WERI-Rb-1 (cell line): ENCODE measurements around the gene TMEM255B.

ENCODE experiments used
- DNase-seq: peaks from one replicate; pipeline ENCODE4 v3.0.0-alpha.2; 2020
- H3K27ac ChIP-seq: fragments of 250-450 bp; sonication (Bioruptor Pico); 2 replicates; pipeline ENCODE4 v1.5.1; 2020; ENCODE audit warnings: mild to moderate bottlenecking, moderate library complexity
- H3K27me3 ChIP-seq: fragments of 250-450 bp; sonication (Bioruptor Pico); 2 replicates; pipeline ENCODE4 v1.5.1; 2021; ENCODE audit warnings: mild to moderate bottlenecking, low read depth, moderate library complexity; ENCODE audit not compliant: insufficient read depth, severe bottlenecking
- H3K36me3 ChIP-seq: fragments of 250-450 bp; sonication (Bioruptor Pico); 2 replicates; pipeline ENCODE4 v1.5.1; 2020; ENCODE audit warnings: mild to moderate bottlenecking, moderate library complexity
- H3K4me3 ChIP-seq: 2 replicates; pipeline ENCODE4 v1.5.1; 2011; ENCODE audit warnings: low read depth, mild to moderate bottlenecking, control low read depth, low read length
- H3K9me3 ChIP-seq: fragments of 250-450 bp; sonication (Bioruptor Pico); 2 replicates; pipeline ENCODE4 v1.5.1; 2021; ENCODE audit warnings: mild to moderate bottlenecking, moderate library complexity; ENCODE audit not compliant: severe bottlenecking
- TF ChIP-seq, protein P1 (sequence below): IDR thresholded peaks from 2 replicates; pipeline ENCODE4 v1.5.1; 2011; ENCODE audit warnings: low read depth, mild to moderate bottlenecking, control low read depth, inconsistent platforms, low read length

The TMEM255B gene

DNA sequence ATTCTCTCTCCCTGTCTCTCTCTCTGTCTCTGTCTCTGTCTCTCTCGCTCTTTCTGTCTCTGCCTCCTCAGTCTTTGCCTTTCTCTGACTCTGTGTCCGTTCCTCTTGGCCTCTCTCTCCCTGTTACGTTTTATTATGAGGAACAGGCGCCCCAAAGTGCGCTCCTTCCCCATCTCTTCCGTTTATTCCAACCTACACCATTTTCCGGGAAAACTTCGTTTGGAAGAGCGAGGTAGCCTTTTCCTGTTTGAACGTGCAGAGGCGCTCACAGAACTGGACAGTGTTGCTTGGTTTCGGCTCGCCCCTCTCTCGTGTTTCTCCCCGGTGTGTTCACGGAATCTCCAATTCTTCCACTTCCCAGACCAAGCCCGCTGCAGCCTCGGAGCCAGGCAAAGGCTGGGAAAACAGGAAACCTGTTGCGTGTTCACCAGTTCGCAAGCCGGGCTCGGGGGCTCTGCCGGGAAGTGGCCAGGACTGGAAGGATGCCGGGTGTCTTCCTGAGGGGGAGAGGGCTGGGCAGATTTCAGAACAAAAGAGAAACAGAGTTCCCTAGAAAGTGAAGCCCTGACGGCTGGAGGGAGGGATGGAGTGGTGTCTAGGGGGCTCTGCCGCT, 605 bp downstream of the TMEM255B start:
- Histone ChIP-seq H3K9me3 (no peaks in the 10 kb centered on the region), H3K27ac (no peak overlapping the region), H3K27me3 (peaks cover 28% of the 10 kb centered on the region), H3K4me3 (peak overlapping the region; percentile 71), H3K36me3 (no peaks in the 10 kb centered on the region)
- TF ChIP-seq, protein P1, sequence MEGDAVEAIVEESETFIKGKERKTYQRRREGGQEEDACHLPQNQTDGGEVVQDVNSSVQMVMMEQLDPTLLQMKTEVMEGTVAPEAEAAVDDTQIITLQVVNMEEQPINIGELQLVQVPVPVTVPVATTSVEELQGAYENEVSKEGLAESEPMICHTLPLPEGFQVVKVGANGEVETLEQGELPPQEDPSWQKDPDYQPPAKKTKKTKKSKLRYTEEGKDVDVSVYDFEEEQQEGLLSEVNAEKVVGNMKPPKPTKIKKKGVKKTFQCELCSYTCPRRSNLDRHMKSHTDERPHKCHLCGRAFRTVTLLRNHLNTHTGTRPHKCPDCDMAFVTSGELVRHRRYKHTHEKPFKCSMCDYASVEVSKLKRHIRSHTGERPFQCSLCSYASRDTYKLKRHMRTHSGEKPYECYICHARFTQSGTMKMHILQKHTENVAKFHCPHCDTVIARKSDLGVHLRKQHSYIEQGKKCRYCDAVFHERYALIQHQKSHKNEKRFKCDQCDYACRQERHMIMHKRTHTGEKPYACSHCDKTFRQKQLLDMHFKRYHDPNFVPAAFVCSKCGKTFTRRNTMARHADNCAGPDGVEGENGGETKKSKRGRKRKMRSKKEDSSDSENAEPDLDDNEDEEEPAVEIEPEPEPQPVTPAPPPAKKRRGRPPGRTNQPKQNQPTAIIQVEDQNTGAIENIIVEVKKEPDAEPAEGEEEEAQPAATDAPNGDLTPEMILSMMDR = no peak
- peak; percentile 41 for DNase-seq

DNA sequence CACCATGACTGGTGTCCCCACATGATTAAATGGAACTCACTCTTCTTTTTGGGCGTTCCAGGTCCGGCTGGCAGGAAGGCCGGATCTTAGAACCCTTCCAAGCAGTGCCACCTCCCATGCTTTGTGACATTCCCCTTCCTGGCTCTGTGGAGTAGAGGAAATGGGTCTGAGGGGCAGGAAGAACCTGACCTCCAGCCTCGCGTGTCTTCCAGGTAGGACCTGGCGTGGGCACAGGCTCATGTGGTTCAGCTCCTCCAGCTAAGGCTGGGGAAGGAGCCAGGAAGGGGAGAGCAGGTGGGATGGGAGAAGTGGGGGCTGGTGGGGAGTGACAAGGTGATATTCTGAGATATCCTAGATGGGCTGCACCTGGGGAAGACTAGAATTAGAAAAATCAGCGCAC, 2.1 kb downstream of the TMEM255B start:
- TF ChIP-seq, protein P1 = no peak
- H3K27me3 ChIP-seq = peaks cover 26% of the 10 kb centered on the region
- H3K9me3 ChIP-seq = no peaks in the 10 kb centered on the region
- H3K27ac ChIP-seq = no peak overlapping the region
- no peak overlapping the region for H3K4me3 ChIP-seq
- no peaks in the 10 kb centered on the region for H3K36me3 ChIP-seq
- peak; percentile 5 for DNase-seq

DNA sequence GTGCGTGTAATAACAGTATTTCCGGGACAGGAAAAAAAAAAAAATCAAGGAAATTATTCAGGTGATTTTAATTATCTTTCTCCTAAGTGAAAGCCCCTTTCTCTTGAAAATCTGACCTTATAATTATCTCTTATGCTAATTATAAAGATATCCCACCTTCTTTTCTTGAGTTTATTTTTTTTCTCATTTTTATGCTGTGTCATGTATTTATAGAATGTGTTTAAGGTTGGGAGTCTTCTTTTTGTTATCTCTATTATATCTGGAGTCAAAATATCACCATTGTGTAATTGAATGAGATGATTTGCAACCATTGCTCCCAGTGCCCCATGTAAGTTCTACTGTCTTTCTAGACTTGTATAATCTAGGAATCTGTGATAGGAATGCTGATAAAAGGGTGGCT, 3.0 kb downstream of the TMEM255B start:
- no peaks in the 10 kb centered on the region for H3K36me3 ChIP-seq
- TF ChIP-seq, protein P1 = no peak
- no peak overlapping the region for H3K4me3 ChIP-seq
- H3K9me3 ChIP-seq = no peaks in the 10 kb centered on the region
- peaks cover 26% of the 10 kb centered on the region for H3K27me3 ChIP-seq
- no peak overlapping the region for H3K27ac ChIP-seq
- DNase-seq = no peak

DNA sequence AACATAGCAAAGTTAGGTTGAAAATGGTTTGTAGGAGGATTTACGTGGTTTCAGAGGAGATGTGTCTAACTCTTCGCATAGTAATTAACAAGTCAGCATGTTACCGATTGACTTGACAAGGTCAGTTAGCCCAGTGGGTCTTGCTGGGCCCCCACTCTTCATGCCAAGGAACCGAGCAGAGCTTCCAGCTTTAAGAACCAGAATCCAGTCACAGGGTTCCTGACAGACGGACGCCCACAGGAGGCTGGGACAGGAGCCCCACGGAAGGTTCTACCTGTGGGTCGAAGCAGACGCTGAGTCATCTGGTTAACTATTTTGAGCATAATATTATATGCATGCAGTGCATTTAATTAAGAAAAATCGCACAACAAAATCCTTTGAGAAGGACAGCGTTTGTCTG, 3.5 kb downstream of the TMEM255B start:
- no peaks in the 10 kb centered on the region for H3K9me3 ChIP-seq
- H3K36me3 ChIP-seq = no peaks in the 10 kb centered on the region
- H3K27ac ChIP-seq = no peak overlapping the region
- TF ChIP-seq, protein P1 = no peak
- peak; percentile 3 for DNase-seq
- no peak overlapping the region for H3K4me3 ChIP-seq
- peaks cover 26% of the 10 kb centered on the region for H3K27me3 ChIP-seq

DNA sequence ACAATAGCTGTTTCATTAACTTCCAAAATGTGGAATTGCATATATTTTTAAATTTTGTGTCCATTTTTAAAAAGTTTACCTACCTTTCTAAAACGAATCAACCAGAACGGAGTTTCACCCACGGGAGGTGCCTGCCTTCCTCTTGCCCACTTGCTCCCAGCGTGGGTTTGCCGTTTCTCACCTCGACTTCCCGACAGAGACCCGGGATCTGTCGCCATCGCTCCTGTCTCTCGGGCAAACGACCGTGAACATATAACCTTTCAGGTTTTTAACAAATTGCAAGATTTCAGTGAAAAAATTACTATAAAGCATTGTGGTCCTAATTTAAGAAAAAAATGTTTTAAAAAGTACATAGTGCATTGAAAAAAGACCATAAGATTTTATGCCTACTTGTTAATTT, 4.2 kb downstream of the TMEM255B start:
- no peaks in the 10 kb centered on the region for H3K36me3 ChIP-seq
- no peak overlapping the region for H3K4me3 ChIP-seq
- TF ChIP-seq, protein P1 = no peak
- no peak overlapping the region for H3K27ac ChIP-seq
- no peak for DNase-seq
- H3K27me3 ChIP-seq = peaks cover 23% of the 10 kb centered on the region
- H3K9me3 ChIP-seq = no peaks in the 10 kb centered on the region
